Endometrium (tissue), 2 donors: Measurements from ENCODE around the gene KRTDAP.

Experiments used
- FAIRE-seq: peaks from 2 replicates; lab custom pipeline; 2012; peaks lifted over from hg19 to GRCh38; lab: Jason Lieb, UNC
- donor health status: control.
- donor health status: control.

The KRTDAP gene

DNA sequence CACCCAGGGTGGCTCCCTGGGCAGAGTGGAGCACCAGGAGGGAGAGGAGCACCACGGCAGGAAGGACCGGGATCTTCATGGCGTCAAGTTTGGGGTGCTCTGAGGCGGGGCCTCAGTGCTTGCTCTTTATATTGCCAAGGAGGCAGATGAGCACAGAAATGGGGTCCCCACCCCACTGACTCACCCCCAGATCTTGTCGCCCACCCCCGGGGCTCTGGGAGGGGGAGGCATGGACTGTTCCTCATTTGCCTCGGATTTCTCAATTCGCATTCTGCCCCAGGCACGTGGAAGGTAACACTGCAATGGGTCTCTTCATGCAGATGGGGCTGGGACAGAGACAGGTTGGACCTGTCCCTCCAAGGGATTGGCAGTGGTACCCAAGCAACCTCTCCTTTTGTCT is at the start of gene KRTDAP:
TSS of gene KRTDAP (minus strand) at position 101 of the 400 bp plus-strand sequence. CDS start at position 79, 22 bp downstream.
- no peak for FAIRE-seq

DNA sequence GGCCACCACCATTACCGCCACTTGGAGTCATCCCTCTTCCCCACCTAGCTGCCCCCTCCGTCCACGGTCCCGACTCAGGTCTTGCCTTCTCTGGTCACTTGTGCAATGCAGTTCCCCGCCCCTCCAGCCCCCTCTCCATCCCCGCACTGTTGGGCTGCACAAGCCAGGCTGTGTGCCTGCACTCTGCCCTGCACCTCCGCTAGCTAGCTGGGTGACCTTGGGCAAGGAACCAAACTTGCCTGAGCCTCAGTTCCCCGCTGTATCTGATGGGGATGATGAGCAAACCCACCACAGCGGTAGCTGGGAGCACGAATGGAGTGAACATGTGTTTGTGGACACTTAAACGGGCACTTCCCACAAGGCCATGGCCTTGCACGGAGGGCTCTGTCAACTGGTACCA is 49.6 kb upstream of the KRTDAP start:
- no peak for FAIRE-seq

DNA sequence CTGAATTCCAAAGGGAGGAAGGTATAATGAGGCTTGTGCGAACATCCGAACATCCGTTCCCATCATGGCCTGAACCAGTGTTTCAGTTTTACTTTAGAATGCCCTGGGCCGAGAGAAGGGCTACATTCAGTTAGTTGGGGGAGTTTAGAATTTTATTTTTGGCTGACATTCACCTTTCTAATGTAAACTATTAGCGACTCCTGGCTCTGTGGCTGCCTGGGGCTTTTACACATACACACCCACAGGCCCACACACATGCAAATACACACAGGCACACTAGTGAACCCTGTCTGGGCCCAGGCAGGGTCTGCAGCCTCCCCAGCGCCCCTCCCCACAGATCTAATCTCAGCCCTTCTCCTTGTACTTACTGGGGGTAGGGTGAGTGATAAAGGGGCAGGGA is 49.0 kb upstream of the KRTDAP start:
- no peak for FAIRE-seq

- no peak for FAIRE-seq
These were observed 44.7 kb upstream of the KRTDAP start for GRCh38 chr19:35534803-35535480.

- no peak for FAIRE-seq
These were observed 43.6 kb upstream of the KRTDAP start for GRCh38 chr19:35533822-35534392.

DNA sequence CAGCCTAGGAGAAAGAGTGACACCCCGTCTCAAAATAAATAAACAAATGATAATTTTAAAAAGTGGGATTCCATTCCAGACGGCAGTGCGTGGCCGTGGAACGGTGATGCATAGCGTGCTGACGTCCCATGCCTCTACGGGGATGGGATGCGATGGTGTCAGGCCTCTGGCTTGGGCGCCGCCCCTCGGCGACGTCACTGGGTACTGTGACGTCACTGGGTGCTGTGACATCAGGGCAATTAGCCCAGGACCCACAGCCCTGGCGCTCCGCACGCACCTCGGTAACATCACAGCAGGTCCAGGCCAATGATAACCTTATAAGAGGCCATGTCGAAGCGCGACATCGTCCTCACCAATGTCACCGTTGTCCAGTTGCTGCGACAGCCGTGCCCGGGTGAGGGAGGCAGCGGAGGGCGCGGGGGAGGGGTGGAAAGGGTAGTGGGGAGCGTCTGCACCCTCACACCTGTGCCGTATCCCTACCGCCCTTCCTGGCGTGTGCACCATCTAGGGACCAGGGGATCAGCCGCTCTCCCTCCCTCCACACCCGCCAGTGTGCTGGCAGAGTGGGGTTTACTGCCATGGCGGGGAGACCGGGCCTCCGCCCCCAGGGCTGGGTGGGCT is 43.0 kb upstream of the KRTDAP start, which contains the start of gene GAPDHS:
TSS of gene GAPDHS (plus strand) at position 256 of the 621 bp plus-strand sequence. CDS start at position 328, 72 bp downstream.
- no peak for FAIRE-seq

GRCh38 chr19:35531291-35531690 is 41.0 kb upstream of the KRTDAP start:
- no peak for FAIRE-seq

GRCh38 chr19:35529241-35530218 is 39.3 kb upstream of the KRTDAP start:
- no peak for FAIRE-seq

DNA sequence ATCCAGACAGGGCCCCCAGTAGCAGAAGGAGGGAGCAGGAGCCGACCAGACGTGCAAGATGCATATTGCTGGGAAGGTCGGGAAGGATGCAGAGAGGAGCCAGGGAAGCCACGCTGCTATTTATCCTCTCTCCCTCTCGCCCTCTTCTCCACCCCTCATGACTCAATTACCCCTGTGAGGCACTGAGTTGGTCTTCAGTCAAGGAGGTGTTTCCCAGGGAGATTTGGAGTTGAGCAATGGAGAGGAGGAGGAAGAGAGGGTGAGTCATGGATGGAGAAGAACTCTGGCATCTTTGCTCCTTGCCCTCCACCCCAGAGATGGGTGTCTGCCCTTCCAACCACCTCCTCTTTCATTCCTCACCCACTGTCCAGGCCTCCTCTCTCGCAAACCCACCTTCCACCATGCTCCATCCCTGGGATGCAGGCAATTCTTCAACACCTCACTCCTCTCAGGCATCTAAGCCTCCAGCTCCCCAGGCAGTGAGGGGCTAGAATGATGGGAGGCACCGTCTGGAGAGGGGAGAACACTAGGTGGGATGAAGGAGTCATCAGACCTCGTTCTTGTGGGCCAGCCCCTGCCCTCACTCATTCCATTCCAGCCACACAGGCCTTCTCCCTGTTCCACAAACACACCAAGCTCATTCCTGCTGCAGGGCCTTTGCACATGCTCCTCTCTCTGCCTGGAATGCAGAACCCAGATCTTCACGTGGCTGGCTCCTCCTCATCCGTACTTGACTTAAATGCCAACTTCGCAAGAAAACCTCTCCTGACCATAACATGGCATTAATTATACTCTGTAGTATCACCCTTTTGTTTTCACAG is 38.2 kb upstream of the KRTDAP start, which contains the start of gene SBSN:
TSS of gene SBSN (minus strand) at position 94 of the 821 bp plus-strand sequence. CDS start at position 64, 30 bp downstream.
- FAIRE-seq, result no peak

DNA sequence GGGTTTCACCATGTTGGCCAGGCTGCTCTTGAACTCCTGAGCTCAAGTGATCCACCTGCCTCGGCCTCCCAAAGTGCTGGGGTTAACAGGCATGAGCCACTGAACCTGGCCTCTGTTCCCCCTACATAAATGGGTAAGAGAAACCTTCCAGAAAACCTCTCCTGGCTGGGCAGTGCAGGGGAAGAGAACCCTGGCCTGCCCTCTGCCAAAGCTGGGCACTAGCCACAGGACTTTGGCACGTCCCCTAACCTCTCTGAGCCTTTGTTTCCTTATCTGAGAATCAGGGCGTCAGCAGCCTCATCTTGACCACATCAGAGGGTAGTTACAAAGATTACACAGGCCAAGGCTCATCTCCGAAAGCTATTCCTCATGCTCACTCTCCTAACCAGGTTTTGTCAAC is 35.6 kb upstream of the KRTDAP start:
- no peak for FAIRE-seq

GRCh38 chr19:35524181-35524837 is 34.0 kb upstream of the KRTDAP start:
- FAIRE-seq, result no peak

DNA sequence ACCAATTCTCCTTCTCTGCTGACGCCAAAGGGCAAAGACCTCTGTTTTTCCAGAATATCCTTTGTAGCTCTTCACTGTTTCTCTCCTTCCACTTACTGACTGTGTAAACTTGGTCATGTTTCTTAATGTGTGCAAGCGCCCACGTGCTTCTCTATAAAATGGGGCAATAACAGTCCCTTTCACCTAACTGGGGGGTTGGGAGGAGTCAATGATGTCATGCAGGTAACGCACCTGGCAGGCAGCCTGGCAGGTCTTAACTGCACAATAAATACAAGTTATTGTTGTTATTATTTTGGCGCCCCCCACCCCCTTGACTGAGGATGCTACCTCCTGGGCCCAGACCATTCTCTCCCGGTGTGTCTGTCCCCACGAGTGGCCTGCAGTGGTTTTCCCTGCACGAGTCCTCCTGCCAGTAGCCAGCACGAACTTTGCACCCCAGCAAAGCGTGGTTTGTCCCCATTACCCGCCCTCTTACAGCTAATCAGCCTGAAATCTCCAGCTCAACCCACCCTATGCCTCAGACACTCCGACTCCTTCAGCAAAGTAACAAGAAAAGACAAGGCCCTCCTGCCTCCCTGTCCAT is 32.6 kb upstream of the KRTDAP start:
- no peak for FAIRE-seq

GRCh38 chr19:35521124-35521743 is 31.0 kb upstream of the KRTDAP start:
- FAIRE-seq, result no peak

DNA sequence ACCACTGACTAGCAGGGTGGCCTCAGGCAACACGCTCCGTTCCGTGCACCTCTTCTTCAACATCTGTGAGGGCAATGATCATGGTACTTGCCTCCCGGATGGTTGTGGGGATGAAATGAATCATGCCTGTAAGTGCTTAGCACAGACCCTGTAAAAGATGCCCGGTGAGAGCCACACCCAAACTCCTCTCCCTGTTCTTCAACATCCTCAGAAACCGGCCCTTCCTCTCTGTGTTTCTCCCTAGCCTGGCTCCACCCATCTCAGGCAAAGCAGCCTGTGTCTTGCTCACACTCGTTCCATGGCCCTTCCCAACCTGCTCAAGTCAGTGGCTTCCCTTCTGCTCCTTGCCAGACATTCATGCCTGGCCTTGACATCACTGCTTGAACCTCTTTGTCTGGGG is 29.0 kb upstream of the KRTDAP start:
- FAIRE-seq, result no peak

- FAIRE-seq, result no peak
These were observed 28.0 kb upstream of the KRTDAP start for GRCh38 chr19:35518313-35518712.

GRCh38 chr19:35517342-35517741 is 27.1 kb upstream of the KRTDAP start:
- no peak for FAIRE-seq

GRCh38 chr19:35516310-35516709 is 26.0 kb upstream of the KRTDAP start:
- no peak for FAIRE-seq

- FAIRE-seq, result no peak
These were observed 24.1 kb upstream of the KRTDAP start for GRCh38 chr19:35514282-35514809.

- FAIRE-seq, result no peak
These were observed 23.5 kb upstream of the KRTDAP start, which contains the start of gene DMKN for GRCh38 chr19:35513628-35514281. DMKN (minus strand) TSS chr19:35513649; CDS start chr19:35513475, 174 bp downstream.
